ENCODE measurements around the gene DMC1. TPM values are rescaled to one million over a fixed set of nuclear protein-coding genes. Genes with fewer than 3 reads are reported as not detected.

The DMC1 gene
- total and polyA plus RNA-seq, 2 experiments from 2014 or later = 3.0 TPM; not detected in 1

GRCh38 chr22:38612217-38613006, 42.4 kb upstream of the DMC1 start:
- H3K27ac ChIP-seq = no peak overlapping the region
- no peak for DNase-seq (ENCODE audit: low read depth in 1 of 2, low spot score in 1 of 2)
- H3K9me3 ChIP-seq (ENCODE audit: low read depth) = no peaks in the 10 kb centered on the region
- H3K4me1 ChIP-seq (ENCODE audit: low read depth) = no peaks in the 10 kb centered on the region
- H3K27me3 ChIP-seq = no peaks in the 10 kb centered on the region
- peaks cover under 1% of the 10 kb centered on the region for H3K36me3 ChIP-seq
- H3K4me3 ChIP-seq = no peak overlapping the region
- no peak for TF ChIP-seq CTCF (IDR thresholded peaks at IDR 0.05; ENCODE audit: low read depth, low read length)

GRCh38 chr22:38611559-38611958, 41.6 kb upstream of the DMC1 start:
- no peaks in the 10 kb centered on the region for H3K36me3 ChIP-seq
- H3K4me3 ChIP-seq = no peak overlapping the region
- no peaks in the 10 kb centered on the region for H3K27me3 ChIP-seq
- no peaks in the 10 kb centered on the region for H3K4me1 ChIP-seq (ENCODE audit: low read depth)
- H3K27ac ChIP-seq = no peak overlapping the region
- no peak for TF ChIP-seq CTCF (IDR thresholded peaks at IDR 0.05; ENCODE audit: low read depth, low read length)
- H3K9me3 ChIP-seq (ENCODE audit: low read depth) = no peaks in the 10 kb centered on the region
- DNase-seq (ENCODE audit: low read depth in 1 of 2, low spot score in 1 of 2) = no peak

GRCh38 chr22:38610234-38610633, 40.3 kb upstream of the DMC1 start:
- no peak for DNase-seq (ENCODE audit: low read depth in 1 of 2, low spot score in 1 of 2)
- Histone ChIP-seq H3K4me3 (no peak overlapping the region), H3K9me3 (ENCODE audit: low read depth) (no peaks in the 10 kb centered on the region), H3K36me3 (no peaks in the 10 kb centered on the region), H3K27me3 (no peaks in the 10 kb centered on the region), H3K27ac (no peak overlapping the region), H3K4me1 (ENCODE audit: low read depth) (no peaks in the 10 kb centered on the region)
- TF ChIP-seq CTCF (IDR thresholded peaks at IDR 0.05; ENCODE audit: low read depth, low read length) = no peak

- Histone ChIP-seq H3K4me3 (no peak overlapping the region), H3K27ac (no peak overlapping the region), H3K9me3 (ENCODE audit: low read depth) (no peaks in the 10 kb centered on the region), H3K36me3 (no peaks in the 10 kb centered on the region), H3K27me3 (no peaks in the 10 kb centered on the region), H3K4me1 (ENCODE audit: low read depth) (no peaks in the 10 kb centered on the region)
- no peak for TF ChIP-seq CTCF (IDR thresholded peaks at IDR 0.05; ENCODE audit: low read depth, low read length)
- DNase-seq (ENCODE audit: low read depth in 1 of 2, low spot score in 1 of 2) = no peak
These were observed 39.2 kb upstream of the DMC1 start for GRCh38 chr22:38608992-38609750.

- Histone ChIP-seq H3K27me3 (no peaks in the 10 kb centered on the region), H3K4me1 (ENCODE audit: low read depth) (no peaks in the 10 kb centered on the region), H3K27ac (no peak overlapping the region), H3K36me3 (no peaks in the 10 kb centered on the region), H3K4me3 (no peak overlapping the region), H3K9me3 (ENCODE audit: low read depth) (no peaks in the 10 kb centered on the region)
- TF ChIP-seq CTCF (IDR thresholded peaks at IDR 0.05; ENCODE audit: low read depth, low read length) = no peak
- no peak for DNase-seq (ENCODE audit: low read depth in 1 of 2, low spot score in 1 of 2)
These were observed 37.7 kb upstream of the DMC1 start for GRCh38 chr22:38607680-38608079.
